Thyroid gland (tissue), 4 donors: ENCODE data around the gene PARD3B. TPM values are rescaled to one million over a fixed set of nuclear protein-coding genes. Genes with fewer than 3 reads are reported as not detected.

Experiments
- DNase-seq, 2 donors: peaks; one replicate each; pipeline ENCODE4 v3.0.0-alpha.2; 2019
- H3K27ac ChIP-seq, 3 donors: fragments of 200-600 bp; sonication (generic); 1 replicate in 2 of 3; 2 replicates in 1 of 3; pipeline ENCODE4 v1.5.1; 2016 to 2019; ENCODE audit warnings: mild to moderate bottlenecking in 1 of 3, moderate library complexity in 1 of 3
- H3K27me3 ChIP-seq: fragments of 200-600 bp; sonication (generic); one replicate; pipeline ENCODE4 v1.5.1; 2019
- H3K36me3 ChIP-seq, 2 donors: fragments of 200-600 bp; sonication (generic); one replicate each; pipeline ENCODE4 v1.5.1; 2016 to 2019
- H3K4me1 ChIP-seq, 2 donors: fragments of 200-600 bp; sonication (generic); one replicate each; pipeline ENCODE4 v1.5.1; 2017 to 2019
- H3K4me3 ChIP-seq, 3 donors: fragments of 200-600 bp; sonication (generic); replicated peaks in 1 of 3; 1 replicate in 2 of 3; 2 replicates in 1 of 3; pipeline ENCODE4 v1.5.1; 2016; ENCODE audit warnings: mild to moderate bottlenecking in 1 of 3
- H3K9me3 ChIP-seq: fragments of 200-600 bp; sonication (generic); one replicate; pipeline ENCODE4 v1.5.1; 2017
- CTCF ChIP-seq, 6 experiments: fragments of 200-600 bp in 3 of 6; fragments of 450-650 bp in 3 of 6; sonication (generic) in 3 of 6; IDR thresholded peaks; one replicate each; pipeline ENCODE4 v1.5.1; 2016 to 2019; ENCODE audit warnings: antibody characterized with exemption in 6 of 6, mild to moderate bottlenecking in 2 of 6, inconsistent platforms in 1 of 6, moderate library complexity in 1 of 6
- POLR2A ChIP-seq, 2 donors: fragments of 450-650 bp; IDR thresholded peaks; one replicate each; pipeline ENCODE4 v1.6.1; 2017; ENCODE audit warnings: antibody characterized with exemption in 2 of 2, mild to moderate bottlenecking in 2 of 2, moderate library complexity in 1 of 2
- WGBS, 2 donors: methylation state at CpG; one replicate each; pipeline ENCODE4 v1.1.5; 2017; 5-methylcytosine and 5-hydroxymethylcytosine counted together
- intact Hi-C: fragments of 100-400 bp; cut with DNase I; formaldehyde crosslinking; loops from one replicate; pipeline ENCODE4 v1.15.1; 2023
- total RNA-seq, 4 donors: library from RNA; depleted of rRNA; stranded (reverse); fragments of >200 nt; gene quantifications; one replicate each; pipeline ENCODE4 v1.2.3, GENCODE V29; 2016

The PARD3B gene
- total RNA-seq, 4 donors from 2014 or later = 27.0 to 43.4 (median 34.6) TPM

GRCh38 chr2:204604061-204604460 lies 58.8 kb downstream of the PARD3B start:
- no peaks in the 10 kb centered on the region for H3K9me3 ChIP-seq
- H3K27ac ChIP-seq = no peak overlapping the region
- 72 to 77% methylated on average over 2 of the region's 2 CpGs for WGBS, 2 donors
- TF ChIP-seq CTCF (IDR thresholded peaks at IDR 0.05) (no peak), POLR2A (IDR thresholded peaks at IDR 0.05) (no peak)
- DNase-seq = no peak
- H3K27me3 ChIP-seq = no peaks in the 10 kb centered on the region
- intact Hi-C loops = no loop called here
- no peaks in the 10 kb centered on the region for H3K36me3 ChIP-seq
- H3K4me3 ChIP-seq = no peak overlapping the region
- peaks cover 10 to 14% of the 10 kb centered on the region in 2 donors for H3K4me1 ChIP-seq

- DNase-seq = no peak
- Histone ChIP-seq H3K4me3 (no peak overlapping the region), H3K27ac (no peak overlapping the region), H3K27me3 (no peaks in the 10 kb centered on the region), H3K36me3 (no peaks in the 10 kb centered on the region), H3K4me1 (peaks cover 4 to 10% of the 10 kb centered on the region in 2 donors), H3K9me3 (no peaks in the 10 kb centered on the region)
- WGBS, 2 donors = 56 to 79% methylated on average over 2 of the region's 2 CpGs
- intact Hi-C loops = no loop called here
- no peak for TF ChIP-seq CTCF (IDR thresholded peaks at IDR 0.05)
- no peak for TF ChIP-seq POLR2A (IDR thresholded peaks at IDR 0.05)
These were observed 63.1 kb downstream of the PARD3B start for GRCh38 chr2:204608237-204608939.

- no peaks in the 10 kb centered on the region for H3K27me3 ChIP-seq
- no peaks in the 10 kb centered on the region for H3K9me3 ChIP-seq
- 94 to 96% methylated on average over 5 of the region's 5 CpGs for WGBS, 2 donors
- no peak overlapping the region for H3K4me3 ChIP-seq
- intact Hi-C loops = no loop called here
- TF ChIP-seq CTCF (IDR thresholded peaks at IDR 0.05) = no peak
- TF ChIP-seq POLR2A (IDR thresholded peaks at IDR 0.05) = no peak
- H3K27ac ChIP-seq = no peak overlapping the region
- no peaks in the 10 kb centered on the region for H3K36me3 ChIP-seq
- DNase-seq = no peak
- no peaks in the 10 kb centered on the region for H3K4me1 ChIP-seq
These were observed 65.8 kb downstream of the PARD3B start for GRCh38 chr2:204611017-204611631.

- Histone ChIP-seq H3K4me3 (no peak overlapping the region), H3K27ac (no peak overlapping the region), H3K9me3 (no peaks in the 10 kb centered on the region), H3K4me1 (no peaks in the 10 kb centered on the region), H3K36me3 (no peaks in the 10 kb centered on the region), H3K27me3 (no peaks in the 10 kb centered on the region)
- intact Hi-C loops = no loop called here
- WGBS, 2 donors = 97 to 98% methylated on average over 2 of the region's 2 CpGs
- TF ChIP-seq POLR2A (IDR thresholded peaks at IDR 0.05) (no peak), CTCF (IDR thresholded peaks at IDR 0.05) (no peak)
- DNase-seq = no peak
These were observed 66.5 kb downstream of the PARD3B start for GRCh38 chr2:204611764-204612163.

GRCh38 chr2:204613635-204614034 lies 68.4 kb downstream of the PARD3B start:
- TF ChIP-seq POLR2A (IDR thresholded peaks at IDR 0.05) = no peak
- TF ChIP-seq CTCF (IDR thresholded peaks at IDR 0.05) = no peak
- intact Hi-C loops = no loop called here

More at GRCh38 chr2:204613635-204614034, 68.4 kb downstream of the PARD3B start:
- no peak overlapping the region for H3K4me3 ChIP-seq
- H3K36me3 ChIP-seq = no peaks in the 10 kb centered on the region
- H3K27ac ChIP-seq = no peak overlapping the region
- 86 to 92% methylated on average over 1 of the region's 1 CpG for WGBS, 2 donors
- H3K4me1 ChIP-seq = no peaks in the 10 kb centered on the region
- DNase-seq = no peak
- H3K27me3 ChIP-seq = no peaks in the 10 kb centered on the region
- no peaks in the 10 kb centered on the region for H3K9me3 ChIP-seq
